NCI-H1694 treated with DMSO at 0.1 percent for 48 hours (cell line): ENCODE results near the gene PDCL2.

Source experiments
- DNase-seq: peaks from one replicate; lab custom pipeline; 2025; lab: John Stamatoyannopoulos, UW

Gene PDCL2

GRCh38 chr4:55538531-55538930 is 53.5 kb downstream of the PDCL2 start:
- DNase-seq, result no peak

- no peak for DNase-seq
Measured at GRCh38 chr4:55534306-55534705, 57.7 kb downstream of the PDCL2 start.

- no peak for DNase-seq
Measured at GRCh38 chr4:55530691-55531090, 61.4 kb downstream of the PDCL2 start.

GRCh38 chr4:55530167-55530566 is 61.9 kb downstream of the PDCL2 start:
- DNase-seq, result no peak

GRCh38 chr4:55528491-55528890 is 63.6 kb downstream of the PDCL2 start:
- no peak for DNase-seq

- no peak for DNase-seq
Measured at GRCh38 chr4:55524844-55525571, 67.0 kb downstream of the PDCL2 start.

- DNase-seq, result no peak
Measured at GRCh38 chr4:55518442-55518841, 73.6 kb downstream of the PDCL2 start.

- no peak for DNase-seq
Measured at GRCh38 chr4:55517526-55518229, 74.4 kb downstream of the PDCL2 start.

- no peak for DNase-seq
Measured at GRCh38 chr4:55512922-55513571, 79.0 kb downstream of the PDCL2 start.

- no peak for DNase-seq
Measured at GRCh38 chr4:55512077-55512476, 80.0 kb downstream of the PDCL2 start.

GRCh38 chr4:55510685-55511084 is 81.4 kb downstream of the PDCL2 start:
- no peak for DNase-seq

- DNase-seq, result no peak
Measured at GRCh38 chr4:55509266-55509665, 82.8 kb downstream of the PDCL2 start.

GRCh38 chr4:55507612-55508011 is 84.4 kb downstream of the PDCL2 start:
- no peak for DNase-seq
